Activated CD4-positive, CD25-positive, alpha-beta regulatory T cell treated with anti-CD3 and anti-CD28 coated beads, Interleukin-2, amount 50 U/mL, for 72 hours (primary cell): ENCODE data around the gene JMJD7.

Experiments
- DNase-seq: peaks from one replicate; pipeline ENCODE4 v3.0.0; 2021

JMJD7 gene

DNA sequence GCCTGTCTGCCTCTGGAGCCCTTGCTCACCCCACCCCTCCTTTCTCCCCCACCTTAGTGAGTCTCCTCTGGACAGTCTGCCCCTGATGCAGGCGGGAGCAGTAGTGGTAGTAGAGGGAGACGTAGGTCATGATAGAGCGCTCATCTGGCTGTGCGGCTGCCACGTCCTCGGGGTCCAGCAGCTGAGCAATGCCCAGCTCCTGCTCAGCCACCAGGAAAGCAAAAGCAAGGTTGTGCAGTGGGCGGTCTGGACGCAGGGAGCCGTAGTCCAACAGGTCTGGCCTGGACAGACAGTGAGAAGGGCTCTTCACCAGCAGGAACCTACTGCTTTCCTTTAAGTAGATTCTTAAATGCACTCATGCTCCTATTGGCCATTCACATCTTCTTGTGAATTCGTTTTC, 59.3 kb downstream of the JMJD7 start:
- DNase-seq = no peak
